Muscle of leg (tissue), 11 donors: Measurements from ENCODE around the gene PAX7. TPM values are rescaled to one million over a fixed set of nuclear protein-coding genes. Genes with fewer than 3 reads are reported as not detected.
A peak's percentile ranks its signal among the peaks of the same experiment; 100 is the strongest.

Experiments used
- DNase-seq: peaks from one replicate; pipeline ENCODE4 v3.0.0; 2013
- H3K27ac ChIP-seq: one replicate; pipeline ENCODE4 v1.5.1; 2013; ENCODE audit warnings: mild to moderate bottlenecking, low read length, control low read depth
- H3K27me3 ChIP-seq: one replicate; pipeline ENCODE4 v1.6.1; 2013; ENCODE audit warnings: low read length; ENCODE audit not compliant: control insufficient read depth, insufficient read depth
- H3K36me3 ChIP-seq: one replicate; pipeline ENCODE4 v1.6.1; 2013; ENCODE audit warnings: low read length; ENCODE audit not compliant: control insufficient read depth, insufficient read depth
- H3K4me1 ChIP-seq: one replicate; pipeline ENCODE4 v1.6.1; 2013; ENCODE audit warnings: low read length; ENCODE audit not compliant: control insufficient read depth, insufficient read depth
- H3K4me3 ChIP-seq: one replicate; pipeline ENCODE4 v1.5.1; 2013; ENCODE audit warnings: low read length, control low read depth
- H3K9me3 ChIP-seq: replicated peaks from 2 replicates; pipeline ENCODE4 v1.6.1; 2013; ENCODE audit warnings: low read depth, low read length; ENCODE audit not compliant: control insufficient read depth
- WGBS: methylation state at CpG from one replicate; pipeline ENCODE4 v1.1.5; 2013; ENCODE audit warnings: missing lambda C conversion rate; ENCODE audit not compliant: insufficient coverage; 5-methylcytosine and 5-hydroxymethylcytosine counted together
- polyA plus RNA-seq, 8 donors: library from polyadenylated mRNA; unstranded; fragments of 120-200 nt; gene quantifications; one replicate each; pipeline versions ENCODE4 v1.2.1 to v1.2.3, GENCODE V29; 2013; ENCODE audit warnings: inconsistent platforms in 1 of 8, low replicate concordance in 1 of 8; ENCODE audit not compliant: insufficient read length in 8 of 8, insufficient read depth in 1 of 8
- total RNA-seq: library from RNA; stranded (reverse); fragments of 120-200 nt; gene quantifications from one replicate; pipeline ENCODE4 v1.2.4, GENCODE V29; 2013

PAX7 gene
- total and polyA plus RNA-seq, 9 donors: 34.0 to 60.2 (median 47.3) TPM

GRCh38 chr1:18716112-18716784 is 85.6 kb downstream of the PAX7 start:
- Histone ChIP-seq H3K4me1 (peaks cover 57% of the 10 kb centered on the region), H3K27me3 (peaks cover 38% of the 10 kb centered on the region), H3K9me3 (no peaks in the 10 kb centered on the region), H3K36me3 (peaks cover 12% of the 10 kb centered on the region), H3K4me3 (peak overlapping the region; percentile 3), H3K27ac (peak overlapping the region; percentile 13)
- no peak for DNase-seq
- WGBS: 29% methylated on average over 7 of the region's 15 CpGs

GRCh38 chr1:18716785-18717678 is 86.4 kb downstream of the PAX7 start:
- peaks cover 12% of the 10 kb centered on the region for H3K36me3 ChIP-seq
- peak overlapping the region; percentile 20 for H3K27ac ChIP-seq
- WGBS: 7% methylated on average over 72 of the region's 72 CpGs
- peak overlapping the region; percentile 3 for H3K4me3 ChIP-seq
- no peaks in the 10 kb centered on the region for H3K9me3 ChIP-seq
- peaks cover 40% of the 10 kb centered on the region for H3K27me3 ChIP-seq
- peaks cover 57% of the 10 kb centered on the region for H3K4me1 ChIP-seq
- DNase-seq: no peak

GRCh38 chr1:18719786-18720451 is 89.3 kb downstream of the PAX7 start:
- Histone ChIP-seq H3K36me3 (peaks cover 7% of the 10 kb centered on the region), H3K27ac (no peak overlapping the region), H3K4me1 (peaks cover 72% of the 10 kb centered on the region), H3K27me3 (peaks cover 47% of the 10 kb centered on the region), H3K4me3 (no peak overlapping the region), H3K9me3 (no peaks in the 10 kb centered on the region)
- 50% methylated on average over 4 of the region's 9 CpGs for WGBS
- DNase-seq: no peak

GRCh38 chr1:18721041-18721440 is 90.4 kb downstream of the PAX7 start:
- Histone ChIP-seq H3K9me3 (no peaks in the 10 kb centered on the region), H3K4me3 (no peak overlapping the region), H3K4me1 (peaks cover 75% of the 10 kb centered on the region), H3K27ac (no peak overlapping the region), H3K36me3 (peaks cover 10% of the 10 kb centered on the region), H3K27me3 (peaks cover 51% of the 10 kb centered on the region)
- no peak for DNase-seq
- 66% methylated on average over 3 of the region's 8 CpGs for WGBS

GRCh38 chr1:18721776-18722175 is 91.1 kb downstream of the PAX7 start:
- Histone ChIP-seq H3K9me3 (no peaks in the 10 kb centered on the region), H3K4me3 (no peak overlapping the region), H3K4me1 (peaks cover 73% of the 10 kb centered on the region), H3K36me3 (peaks cover 10% of the 10 kb centered on the region), H3K27ac (no peak overlapping the region), H3K27me3 (peaks cover 44% of the 10 kb centered on the region)
- 64% methylated on average over 1 of the region's 1 CpG for WGBS
- DNase-seq: no peak

GRCh38 chr1:18722270-18722669 is 91.6 kb downstream of the PAX7 start:
- H3K4me1 ChIP-seq: peaks cover 71% of the 10 kb centered on the region
- H3K4me3 ChIP-seq: no peak overlapping the region
- H3K27me3 ChIP-seq: peaks cover 40% of the 10 kb centered on the region
- peaks cover 10% of the 10 kb centered on the region for H3K36me3 ChIP-seq
- 70% methylated on average over 6 of the region's 19 CpGs for WGBS
- DNase-seq: no peak
- H3K27ac ChIP-seq: peak overlapping the region; percentile 51
- no peaks in the 10 kb centered on the region for H3K9me3 ChIP-seq

- H3K4me3 ChIP-seq: no peak overlapping the region
- no peaks in the 10 kb centered on the region for H3K9me3 ChIP-seq
- 71% methylated on average over 7 of the region's 9 CpGs for WGBS
- H3K4me1 ChIP-seq: peaks cover 62% of the 10 kb centered on the region
- H3K36me3 ChIP-seq: peaks cover 5% of the 10 kb centered on the region
- no peak for DNase-seq
- H3K27me3 ChIP-seq: peaks cover 30% of the 10 kb centered on the region
- peak overlapping the region; percentile 51 for H3K27ac ChIP-seq
Observed at GRCh38 chr1:18723206-18723605, 92.6 kb downstream of the PAX7 start.

- peak overlapping the region; percentile 51 for H3K27ac ChIP-seq
- peaks cover 62% of the 10 kb centered on the region for H3K4me1 ChIP-seq
- 19% methylated on average over 16 of the region's 19 CpGs for WGBS
- peaks cover 28% of the 10 kb centered on the region for H3K27me3 ChIP-seq
- peaks cover 2% of the 10 kb centered on the region for H3K36me3 ChIP-seq
- no peaks in the 10 kb centered on the region for H3K9me3 ChIP-seq
- no peak overlapping the region for H3K4me3 ChIP-seq
- peak; percentile 59 for DNase-seq
Observed at GRCh38 chr1:18723701-18724411, 93.2 kb downstream of the PAX7 start.

GRCh38 chr1:18724801-18725200 is 94.2 kb downstream of the PAX7 start:
- Histone ChIP-seq H3K4me3 (no peak overlapping the region), H3K9me3 (no peaks in the 10 kb centered on the region), H3K4me1 (peaks cover 61% of the 10 kb centered on the region), H3K27ac (no peak overlapping the region), H3K27me3 (peaks cover 23% of the 10 kb centered on the region), H3K36me3 (peaks cover 5% of the 10 kb centered on the region)
- WGBS: 62% methylated on average over 5 of the region's 7 CpGs
- no peak for DNase-seq
